GM12891 (cell line): ENCODE measurements around the gene PHKA1.

ENCODE experiments used
- DNase-seq: peaks from one replicate; pipeline ENCODE4 v3.0.0; 2011; ENCODE audit warnings: low spot score; ENCODE audit not compliant: insufficient read length
- FAIRE-seq: peaks from 2 replicates; lab custom pipeline; 2011; peaks lifted over from hg19 to GRCh38; lab: Jason Lieb, UNC
- PAX5 ChIP-seq: IDR thresholded peaks from 2 replicates; pipeline ENCODE4 v1.6.1; 2011; ENCODE audit warnings: low read length, moderate library complexity, mild to moderate bottlenecking; ENCODE audit not compliant: insufficient read depth, severe bottlenecking
- POLR2A ChIP-seq: IDR thresholded peaks from 2 replicates; pipeline ENCODE4 v1.6.1; 2011; ENCODE audit warnings: low read depth, low read length, control low read depth
- POLR2AphosphoS5 ChIP-seq: IDR thresholded peaks from 2 replicates; pipeline ENCODE4 v1.6.1; 2011; ENCODE audit warnings: low read depth, low read length, control low read depth
- POU2F2 ChIP-seq: IDR thresholded peaks from 2 replicates; pipeline ENCODE4 v1.6.1; 2011; ENCODE audit warnings: low read depth, mild to moderate bottlenecking, control low read depth, low read length, moderate library complexity
- SPI1 ChIP-seq: IDR thresholded peaks from 2 replicates; pipeline ENCODE4 v1.6.1; 2011; ENCODE audit warnings: low read depth, low read length, control low read depth
- TAF1 ChIP-seq: IDR thresholded peaks from 2 replicates; pipeline ENCODE4 v1.6.1; 2011; ENCODE audit warnings: low read depth, low read length, control low read depth

The PHKA1 gene

GRCh38 chrX:72532366-72532765 lies 181.7 kb downstream of the PHKA1 start:
- FAIRE-seq (no peak), DNase-seq (no peak)
- no peak for TF ChIP-seq SPI1
- TF ChIP-seq POU2F2, result no peak
- TF ChIP-seq POLR2A, result no peak
- TF ChIP-seq TAF1, result no peak
- TF ChIP-seq POLR2AphosphoS5, result no peak
- TF ChIP-seq PAX5, result no peak
